Renal pelvis (tissue), 4 donors: ENCODE measurements around the gene NADK2. TPM values are rescaled to one million over a fixed set of nuclear protein-coding genes. Genes with fewer than 3 reads are reported as not detected.
"Not testable (repeated sequence)": the region's sequence is repeated elsewhere in the genome, so short reads cannot be mapped to it uniquely, and the experiment has no call there.

Experiments
- DNase-seq: peaks from one replicate; pipeline ENCODE4 v3.0.0-alpha.2; 2013
- polyA plus RNA-seq, 3 donors: library from polyadenylated mRNA; unstranded; fragments of 120-200 nt; gene quantifications; one replicate each; pipeline ENCODE4 v1.2.1, GENCODE V29; 2013; ENCODE audit not compliant: insufficient read length in 3 of 3

The NADK2 gene
- polyA plus RNA-seq, 3 donors: 41.4 to 59.5 (median 49.6) TPM

DNA sequence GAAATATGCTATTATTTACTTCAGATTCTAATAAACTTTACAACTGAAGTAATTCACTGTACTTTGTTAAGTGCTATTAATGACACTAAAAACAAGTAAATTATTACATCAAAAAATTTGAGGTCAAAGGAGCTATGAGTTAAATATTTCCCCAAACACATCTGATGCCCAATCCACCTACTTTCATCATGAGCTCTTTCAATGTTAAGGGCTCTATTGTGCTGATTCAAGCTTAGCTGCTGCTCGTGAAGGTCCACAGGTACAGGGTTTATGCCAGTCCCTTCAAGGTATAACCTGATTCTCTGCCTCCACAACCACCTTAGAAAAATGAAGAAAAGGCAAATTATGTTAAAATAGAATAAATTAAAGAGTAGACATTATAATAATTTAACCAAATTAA, 24.2 kb downstream of the NADK2 start:
- no peak for DNase-seq

DNA sequence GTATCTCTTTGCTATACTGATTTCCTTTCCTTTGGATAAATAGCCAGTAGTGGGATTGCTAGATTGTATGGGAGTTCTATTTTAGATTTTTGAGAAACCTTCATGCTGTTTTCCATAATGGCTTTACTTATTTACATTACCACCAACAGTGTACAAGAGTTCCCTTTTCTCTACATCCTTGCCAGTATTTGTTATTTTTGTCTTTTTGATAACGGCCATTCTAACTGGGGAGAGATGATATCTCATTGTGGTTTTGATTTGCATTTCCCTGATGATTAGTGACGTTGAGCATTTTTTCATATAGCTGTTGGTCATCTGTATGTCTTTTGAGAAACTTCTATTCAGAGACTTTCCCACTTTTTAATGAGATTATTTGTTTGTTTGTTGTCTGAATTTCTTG, 25.8 kb downstream of the NADK2 start:
- DNase-seq: no peak

DNA sequence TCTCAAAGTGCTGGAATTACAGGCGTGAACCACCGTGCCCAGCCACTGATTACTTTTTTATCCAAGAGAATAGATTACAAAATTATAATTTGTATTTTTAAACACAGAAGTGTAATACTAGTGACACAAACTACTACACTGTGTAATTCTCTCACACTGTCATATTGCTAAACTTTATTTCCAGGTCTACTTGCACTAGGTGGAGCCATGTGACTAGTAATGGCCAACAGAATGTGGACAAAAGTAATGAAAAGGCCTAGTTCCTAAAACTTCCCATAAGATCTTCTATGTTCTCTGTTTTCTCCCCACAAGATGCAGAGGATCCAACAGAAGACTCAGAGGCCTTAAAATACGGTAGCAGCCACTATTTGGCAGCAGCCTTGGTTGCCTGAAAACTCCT, 27.3 kb downstream of the NADK2 start:
- no peak for DNase-seq

DNA sequence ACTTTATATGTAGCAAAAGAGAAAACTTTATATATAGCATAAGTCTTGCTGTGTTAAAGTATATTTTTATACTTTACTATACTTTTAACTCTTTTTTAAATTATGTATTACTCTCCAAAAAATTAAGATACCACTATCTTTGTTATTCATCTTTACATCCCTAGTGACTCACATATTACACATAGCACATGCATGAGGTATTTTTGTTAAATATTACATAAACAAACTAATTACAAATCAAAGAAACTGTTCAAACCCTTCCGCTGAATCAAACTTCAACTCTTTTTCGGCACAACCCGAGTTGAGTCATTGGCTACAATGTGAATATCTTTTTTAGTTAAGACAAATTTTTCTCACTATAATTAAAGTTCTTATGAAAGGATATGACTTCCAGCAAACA, 32.1 kb downstream of the NADK2 start:
- no peak for DNase-seq

DNA sequence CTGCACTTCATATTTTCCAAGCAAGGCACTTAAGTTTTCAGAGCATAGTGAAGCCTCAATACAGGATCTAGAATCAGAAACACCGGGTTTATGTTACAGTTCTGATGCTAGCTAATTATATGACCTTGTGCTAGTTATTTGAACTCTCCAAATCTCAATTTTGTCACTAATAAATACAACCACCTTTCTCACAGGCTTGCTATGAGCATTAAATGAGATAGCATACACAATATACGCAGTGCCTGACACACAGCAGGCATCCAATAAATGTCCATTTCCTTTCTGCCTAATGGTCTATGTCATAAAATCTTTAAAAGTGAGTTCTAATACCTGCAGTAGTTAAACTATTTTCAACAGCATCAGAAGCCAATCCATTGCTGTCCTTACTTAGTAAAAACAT, 32.9 kb downstream of the NADK2 start:
- DNase-seq: no peak

DNA sequence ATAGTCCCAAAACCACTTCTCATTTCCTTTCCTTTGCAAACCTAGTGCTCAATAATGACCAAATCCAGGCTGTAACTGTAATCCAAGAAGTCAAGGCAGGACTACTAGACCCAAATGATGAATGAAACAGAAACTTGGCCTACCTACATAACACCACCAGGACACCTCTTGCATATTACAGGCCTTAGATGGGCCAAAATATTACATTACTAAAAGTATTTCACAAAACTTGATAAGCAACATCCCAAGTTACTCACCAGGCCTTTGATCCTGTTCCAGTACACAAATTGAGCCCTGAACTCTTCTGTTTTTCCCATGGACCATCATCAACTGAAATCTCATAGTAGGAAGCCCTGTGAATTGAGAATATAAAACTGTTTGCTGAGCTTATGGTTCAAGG, 34.8 kb downstream of the NADK2 start:
- no peak for DNase-seq

DNA sequence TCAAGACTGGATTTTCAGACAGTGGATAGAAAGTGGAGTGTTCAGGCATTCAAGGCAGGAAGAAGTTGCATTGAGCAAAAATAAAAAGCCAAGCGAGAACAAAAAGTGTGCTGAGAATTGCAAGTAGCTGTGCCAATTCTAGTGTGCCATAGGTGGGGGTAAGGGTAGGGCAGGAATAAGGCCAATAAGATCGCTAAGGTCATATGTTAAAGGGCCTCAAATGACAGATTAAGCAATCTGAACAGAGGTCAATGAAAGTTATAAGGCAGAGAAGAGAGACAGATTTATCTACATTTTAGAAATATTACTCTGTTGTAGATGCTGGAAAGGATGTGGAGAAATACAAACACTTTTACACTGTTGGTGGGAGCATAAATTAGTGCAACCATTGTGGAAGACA, 36.4 kb downstream of the NADK2 start:
- DNase-seq: no peak

DNA sequence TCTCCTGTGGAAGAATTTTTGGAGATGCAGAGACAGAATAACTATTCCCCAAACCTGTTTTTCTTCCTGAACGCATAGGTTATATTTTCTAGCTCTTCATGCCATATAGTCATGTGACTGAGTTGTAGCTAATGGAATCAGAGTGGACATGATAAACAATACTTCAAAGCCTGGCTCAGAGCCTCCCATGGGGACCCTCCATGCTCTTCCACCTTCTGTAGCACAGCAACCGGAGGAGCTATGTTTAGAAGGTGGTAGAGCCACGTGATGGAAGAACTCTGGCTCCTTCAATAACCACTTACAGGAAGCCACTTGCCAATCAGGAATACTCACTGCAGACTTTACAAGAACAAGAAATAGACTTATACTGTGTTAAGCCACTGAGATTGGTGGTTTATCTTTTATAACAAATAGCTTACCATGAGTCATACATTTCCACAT, 39.2 kb downstream of the NADK2 start:
- no peak for DNase-seq

DNA sequence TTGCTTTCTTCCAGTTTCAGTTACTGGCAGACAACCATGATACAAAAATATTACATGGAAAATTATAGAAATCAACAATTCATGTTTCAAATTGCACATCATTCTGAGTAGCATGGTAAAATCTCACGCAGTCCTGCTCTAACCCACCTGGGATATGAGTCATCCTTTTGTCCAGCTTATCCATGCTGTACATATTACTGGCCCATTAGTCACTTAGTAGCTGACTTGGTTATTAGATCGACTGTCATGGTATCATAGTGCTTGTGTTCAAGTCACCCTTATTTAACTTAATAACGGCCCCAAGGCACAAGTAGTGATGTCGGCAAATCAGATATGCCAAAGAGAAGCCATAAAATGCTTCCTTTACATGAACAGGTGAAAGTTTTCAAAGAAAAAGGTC, 41.2 kb downstream of the NADK2 start:
- DNase-seq: no peak

DNA sequence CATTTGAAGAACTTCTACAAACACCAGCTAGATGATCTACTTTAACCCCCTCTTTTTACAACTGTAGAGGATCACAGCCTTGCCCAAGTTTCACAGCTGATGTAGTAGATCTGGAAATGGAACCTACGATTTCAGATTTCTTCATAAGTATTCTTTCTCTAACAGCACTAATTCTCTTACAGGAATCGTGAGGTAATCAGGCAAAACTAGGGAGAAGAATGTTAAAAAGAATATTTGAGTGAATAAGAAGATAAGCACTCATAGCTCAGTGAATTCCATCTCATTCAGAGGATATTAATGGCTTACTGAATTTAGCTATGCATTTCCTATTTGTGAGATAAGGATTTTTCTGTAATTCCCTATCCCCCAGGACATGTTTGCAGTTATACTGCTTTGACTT, 42.1 kb downstream of the NADK2 start:
- no peak for DNase-seq

DNA sequence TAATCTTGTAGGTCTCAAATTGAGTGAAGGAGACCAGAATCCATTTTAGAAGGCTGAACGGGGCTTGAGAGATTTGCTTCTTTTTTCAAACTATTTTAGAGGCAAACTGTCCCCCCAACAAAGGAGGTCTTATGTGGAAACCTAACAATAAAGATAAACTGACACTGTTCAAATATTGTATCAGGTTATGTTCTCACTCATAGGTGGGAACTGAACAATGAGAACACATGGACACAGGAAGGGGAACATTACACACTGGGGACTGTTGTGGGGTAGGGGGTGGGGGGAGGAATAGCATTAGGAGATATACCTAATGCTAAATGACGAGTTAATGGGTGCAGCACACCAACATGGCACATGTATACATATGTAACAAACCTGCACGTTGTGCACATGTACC, 42.9 kb downstream of the NADK2 start:
- DNase-seq: not testable (repeated sequence)

DNA sequence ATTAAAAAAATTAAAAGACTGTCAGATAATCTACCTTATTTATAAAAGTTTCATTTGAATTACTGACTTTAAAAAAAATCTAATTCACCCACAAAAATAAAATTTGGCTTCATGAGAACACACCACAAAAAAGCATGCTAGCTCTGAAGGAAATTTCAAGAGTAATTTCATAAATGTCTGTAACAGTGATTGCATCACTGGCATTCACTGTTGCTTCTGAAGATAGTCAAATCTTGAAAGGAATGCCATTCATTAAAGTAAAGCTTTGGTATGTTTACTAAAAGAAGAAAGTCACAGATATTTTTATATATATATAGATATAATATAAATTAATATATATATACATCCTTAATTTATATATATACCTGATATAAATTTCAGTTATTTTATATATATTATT, 43.4 kb downstream of the NADK2 start:
- no peak for DNase-seq

DNA sequence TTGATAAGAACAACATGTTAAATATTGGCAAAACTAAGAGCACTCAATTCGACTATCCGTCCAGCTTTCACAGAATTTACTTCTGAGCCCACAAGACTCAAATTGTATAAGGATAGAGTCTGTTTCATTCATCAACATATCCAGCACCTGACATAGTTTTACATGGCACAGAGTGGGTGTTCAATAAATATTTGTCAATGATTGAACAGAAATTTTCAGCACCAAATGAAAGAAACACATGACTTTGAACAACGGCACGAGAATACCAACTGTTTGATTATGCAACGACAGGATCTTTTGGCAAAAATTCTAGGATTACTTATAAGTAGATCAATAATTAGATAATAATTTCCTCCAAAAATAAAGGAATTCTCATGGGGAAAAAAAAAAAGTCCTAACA, 48.0 kb downstream of the NADK2 start:
- DNase-seq: no peak

DNA sequence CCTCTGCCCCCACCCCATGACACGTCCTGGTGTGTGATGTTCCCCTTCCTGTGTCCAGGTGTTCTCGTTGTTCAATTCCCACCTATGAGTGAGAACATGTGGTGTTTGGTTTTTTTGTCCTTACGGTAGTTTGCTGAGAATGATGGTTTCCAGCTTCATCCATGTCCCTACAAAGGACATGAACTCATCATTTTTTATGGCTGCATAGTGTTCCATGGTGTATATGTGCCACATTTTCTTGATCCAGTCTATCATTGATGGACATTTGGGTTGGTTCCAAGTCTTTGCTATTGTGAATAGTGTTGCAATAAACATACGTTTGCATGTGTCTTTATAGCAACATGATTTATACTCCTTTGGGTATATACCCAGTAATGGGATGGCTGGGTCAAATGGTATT, 57.3 kb downstream of the NADK2 start:
- DNase-seq: not testable (repeated sequence)

DNA sequence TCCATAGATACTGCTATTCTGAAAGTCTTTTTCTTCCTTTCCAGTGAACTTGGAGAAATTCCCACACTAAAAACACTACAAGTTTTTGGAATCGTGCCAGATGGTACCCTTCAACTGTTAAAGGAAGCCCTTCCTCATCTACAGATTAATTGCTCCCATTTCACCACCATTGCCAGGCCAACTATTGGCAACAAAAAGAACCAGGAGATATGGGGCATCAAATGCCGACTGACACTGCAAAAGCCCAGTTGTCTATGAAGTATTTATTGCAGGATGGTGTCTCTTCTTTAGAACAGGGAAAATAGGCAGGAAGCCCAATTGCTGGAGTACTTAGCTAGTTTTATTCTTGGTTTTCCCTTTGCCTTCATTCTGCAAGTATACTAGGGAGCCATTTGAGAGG, 60.0 kb downstream of the NADK2 start:
- no peak for DNase-seq

DNA sequence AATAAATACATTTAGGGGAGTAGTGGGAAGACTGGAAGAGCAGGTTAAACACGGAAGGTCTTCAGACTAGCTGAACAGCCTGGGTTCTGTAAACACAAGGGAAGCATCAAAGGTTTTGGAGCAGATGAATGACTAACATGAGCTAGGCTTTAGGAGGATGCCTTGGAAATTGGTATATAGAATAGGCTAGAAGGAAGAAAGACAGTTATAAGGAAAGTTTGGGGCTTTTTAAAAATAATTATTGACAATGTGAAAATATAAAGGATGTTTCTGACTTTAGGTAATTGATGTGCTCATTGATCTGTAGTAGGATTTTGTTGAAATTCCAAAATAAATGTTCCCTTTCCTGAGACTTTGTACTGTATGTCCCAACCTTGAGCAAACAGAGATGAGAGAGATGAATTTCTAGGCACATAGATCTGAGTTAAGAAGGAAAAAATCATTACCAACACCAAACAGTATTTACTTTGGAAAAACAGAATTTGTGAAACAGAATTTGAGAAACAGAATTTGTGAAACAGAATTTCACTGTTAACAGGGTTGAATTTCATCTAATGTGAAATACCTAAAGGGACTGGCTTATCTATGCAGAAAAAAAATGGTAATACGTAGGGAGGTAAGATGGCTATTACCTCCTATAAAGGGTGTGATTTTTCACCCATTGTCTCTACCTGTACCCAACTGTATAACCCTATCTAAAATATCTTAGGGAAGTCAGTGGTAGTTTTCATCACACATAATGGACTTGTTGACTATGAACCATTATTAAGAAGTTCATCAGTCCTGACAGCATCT, 61.0 kb downstream of the NADK2 start:
- no peak for DNase-seq

DNA sequence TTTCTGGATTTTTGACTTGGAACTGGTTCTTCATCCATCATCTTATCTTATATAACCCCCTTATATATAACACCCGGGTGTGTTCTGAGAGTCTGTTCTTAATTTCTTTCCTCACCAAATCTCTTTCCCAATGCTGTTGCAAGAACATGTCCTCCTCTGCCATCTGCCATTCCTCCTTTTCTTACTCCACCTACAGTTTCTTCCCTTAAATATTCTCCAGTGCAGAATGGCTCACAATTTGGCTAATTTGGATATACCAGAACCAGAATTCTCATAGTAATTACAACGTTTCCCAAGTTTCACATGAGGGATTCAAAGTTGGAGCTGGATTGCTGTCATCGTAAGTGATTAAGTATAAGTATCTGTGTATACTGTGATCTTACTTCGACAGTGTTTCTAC, 61.8 kb downstream of the NADK2 start:
- no peak for DNase-seq

DNA sequence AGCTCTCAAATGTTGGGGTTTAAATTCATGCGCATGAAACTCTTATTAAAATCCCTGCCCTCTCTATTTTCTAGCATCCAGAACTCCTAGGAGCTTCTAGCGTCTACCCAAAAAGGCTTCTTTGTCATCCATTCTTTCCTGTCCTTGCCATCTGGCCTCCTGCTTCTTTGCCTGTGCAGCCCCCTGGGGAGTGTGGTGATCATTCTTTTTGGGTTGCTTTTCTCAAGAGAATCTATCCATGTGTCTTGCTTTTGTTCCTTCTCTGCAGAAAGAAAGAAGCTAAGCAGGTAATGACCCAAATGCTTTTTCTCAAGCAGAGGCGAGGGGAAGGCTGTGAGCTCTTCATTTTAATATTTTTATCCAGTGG, 63.2 kb downstream of the NADK2 start:
- DNase-seq: no peak

DNA sequence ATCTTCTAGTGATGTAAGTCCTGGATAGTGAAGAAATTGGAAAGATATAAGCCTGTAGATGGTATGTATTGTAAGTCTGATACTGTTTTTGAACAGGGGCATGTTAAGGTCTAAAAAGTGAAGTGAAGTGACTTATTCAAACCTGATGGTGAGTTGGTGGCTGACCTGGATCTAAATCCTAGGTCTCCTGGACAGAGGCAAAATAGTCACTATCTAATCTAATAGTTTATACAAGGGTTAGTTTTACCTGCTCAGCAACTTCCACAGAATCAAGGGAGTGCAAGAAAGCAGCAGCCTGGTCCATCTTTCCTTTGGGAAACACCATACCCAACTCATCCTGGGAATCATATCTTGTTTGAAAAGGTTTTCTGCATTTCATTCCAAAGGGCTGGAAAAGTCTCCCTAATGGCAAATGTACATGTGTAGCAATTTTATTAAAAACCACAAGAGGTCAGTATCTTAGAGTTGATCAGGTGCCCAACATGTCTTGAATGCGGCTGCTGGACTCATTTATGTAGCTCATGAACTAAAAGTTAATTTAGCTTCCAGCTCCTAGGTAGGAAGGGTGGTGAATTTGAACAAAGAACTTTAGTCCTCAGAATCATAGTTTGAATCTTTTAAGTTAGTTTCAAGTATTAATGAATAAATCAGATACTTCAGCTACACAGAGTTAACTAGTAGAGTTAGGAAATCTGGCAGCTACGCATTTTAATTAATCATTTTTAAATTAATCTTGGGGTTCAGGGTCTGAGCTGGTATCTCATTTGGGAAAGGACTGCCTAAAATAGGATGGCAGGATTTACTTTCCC, 63.8 kb downstream of the NADK2 start:
- peak; percentile 23 for DNase-seq

DNA sequence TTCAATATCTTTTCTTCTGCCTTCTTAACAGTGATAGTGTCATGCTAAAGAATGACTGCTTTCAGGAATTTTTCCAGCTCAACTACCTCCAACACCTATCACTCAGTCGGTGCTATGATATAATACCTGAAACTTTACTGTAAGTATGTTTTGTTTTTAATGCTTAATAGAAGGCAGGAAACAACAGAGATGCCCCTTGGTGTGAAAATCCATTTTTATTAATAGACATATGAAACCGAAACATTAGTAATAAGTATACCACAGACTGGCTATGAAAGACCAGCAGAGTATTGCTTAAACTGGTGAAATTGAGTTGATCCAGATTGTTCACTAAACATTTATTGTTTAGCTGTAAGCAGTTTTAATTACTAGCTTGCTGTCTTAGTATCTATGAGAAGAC, 64.6 kb downstream of the NADK2 start:
- DNase-seq: no peak

DNA sequence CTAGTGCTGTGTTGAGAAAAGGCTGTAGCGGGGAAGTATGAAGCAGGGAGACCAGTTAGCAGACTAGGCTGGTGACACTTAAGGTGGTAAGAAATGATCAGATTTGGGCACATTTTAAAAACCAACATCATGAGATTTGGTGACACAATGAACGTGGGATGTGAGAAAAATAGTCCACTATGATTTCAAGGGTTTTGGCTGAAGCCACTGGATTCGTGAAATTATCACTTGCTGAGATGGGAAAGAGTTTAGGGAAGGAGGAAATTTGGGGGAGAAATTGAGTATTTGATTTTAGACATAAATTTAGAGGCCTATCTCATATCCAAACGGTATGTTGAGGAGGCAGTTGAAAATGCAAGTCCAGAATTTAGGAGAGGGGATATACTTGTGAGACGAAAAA, 66.7 kb downstream of the NADK2 start:
- no peak for DNase-seq

DNA sequence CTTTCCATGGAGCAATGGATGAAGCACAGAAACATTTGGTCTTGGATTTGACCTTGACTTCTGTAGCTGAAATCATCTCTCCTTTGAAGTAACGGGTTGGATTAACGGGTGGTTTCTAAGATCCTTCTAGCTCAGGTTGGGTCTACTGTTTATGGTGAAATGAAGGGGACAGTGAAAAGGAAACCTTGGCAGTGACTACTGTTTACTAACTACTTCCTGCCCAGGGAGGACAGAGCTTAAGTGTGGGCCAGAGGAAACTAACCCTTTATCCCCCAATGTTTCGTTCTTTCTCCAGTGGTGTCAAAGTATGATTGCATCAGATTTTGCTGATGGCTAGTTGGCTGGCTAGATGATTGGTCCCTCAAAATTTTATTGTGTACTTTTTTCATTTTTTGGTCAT, 67.6 kb downstream of the NADK2 start:
- DNase-seq: no peak

DNA sequence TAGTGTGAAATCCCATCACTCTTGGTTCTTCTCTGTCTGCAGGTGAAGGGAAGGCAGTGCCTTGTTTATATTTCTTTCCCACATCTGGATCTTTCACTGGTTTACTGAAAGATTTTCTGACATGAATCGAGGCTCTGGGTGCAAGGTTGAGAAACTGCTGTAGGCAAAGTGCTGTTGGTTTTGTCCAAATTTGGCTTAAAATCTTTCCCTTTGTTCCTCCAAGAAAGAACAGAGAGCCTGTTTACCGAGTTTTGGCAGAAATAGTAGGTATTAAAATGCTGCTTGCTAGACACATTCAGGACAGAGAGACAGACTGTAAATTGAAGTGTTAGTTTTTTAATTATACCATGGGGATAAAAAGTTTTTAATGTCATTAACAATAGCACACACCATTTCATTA, 68.3 kb downstream of the NADK2 start:
- no peak for DNase-seq

DNA sequence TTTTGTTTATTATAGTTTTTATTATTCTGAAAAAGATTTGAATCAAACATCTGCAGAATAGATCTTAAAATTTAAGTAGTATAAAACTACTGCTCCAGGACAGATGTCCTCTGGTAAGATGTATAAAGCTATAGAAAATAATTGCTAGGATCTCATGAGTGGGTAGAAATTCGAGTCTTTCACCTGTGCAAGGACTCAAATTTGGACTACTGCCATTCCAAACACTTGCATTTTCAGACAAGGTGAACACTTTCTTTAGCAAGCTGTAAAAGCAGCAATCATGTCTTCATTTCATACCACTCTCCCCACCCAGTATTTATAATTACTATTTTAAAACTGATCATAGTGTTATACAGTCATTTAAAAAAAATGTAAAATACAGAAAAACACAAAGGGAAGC, 69.1 kb downstream of the NADK2 start:
- DNase-seq: no peak
